SK-N-SH treated with all-trans-retinoic acid at 6 μM for 48 hours (cell line): ENCODE results near the gene MYH13.

Experiments used
- BACH2 ChIP-seq: fragments of 250-450 bp; sonication (Bioruptor Pico); IDR thresholded peaks from 2 replicates; pipeline ENCODE4 v1.9.0; 2021; ENCODE audit warnings: mild to moderate bottlenecking, borderline replicate concordance
- CREB5 ChIP-seq: fragments of 250-450 bp; sonication (Bioruptor Pico); IDR thresholded peaks from 2 replicates; pipeline ENCODE4 v1.5.1; 2020; ENCODE audit warnings: low read depth, mild to moderate bottlenecking, moderate library complexity
- CSDC2 ChIP-seq: fragments of 250-450 bp; sonication (Bioruptor Pico); IDR thresholded peaks from 2 replicates; pipeline ENCODE4 v1.5.0; 2020; ENCODE audit warnings: mild to moderate bottlenecking, moderate library complexity
- ESRRG ChIP-seq: fragments of 250-450 bp; sonication (Bioruptor Pico); IDR thresholded peaks from 2 replicates; pipeline ENCODE4 v1.6.1; 2021; ENCODE audit warnings: mild to moderate bottlenecking
- GLIS3 ChIP-seq: fragments of 250-450 bp; sonication (Bioruptor Pico); IDR thresholded peaks from 2 replicates; pipeline ENCODE4 v1.5.0; 2020; ENCODE audit warnings: mild to moderate bottlenecking, moderate library complexity
- OSR1 ChIP-seq: fragments of 250-450 bp; sonication (Bioruptor Pico); IDR thresholded peaks from 2 replicates; pipeline ENCODE4 v1.8.0; 2022; ENCODE audit warnings: moderate library complexity, mild to moderate bottlenecking, inconsistent platforms
- PATZ1 ChIP-seq: fragments of 250-450 bp; sonication (Bioruptor Pico); IDR thresholded peaks from 2 replicates; pipeline ENCODE4 v1.8.0; 2020; ENCODE audit warnings: mild to moderate bottlenecking, moderate library complexity, borderline replicate concordance
- RARB ChIP-seq: fragments of 250-450 bp; sonication (Bioruptor Pico); IDR thresholded peaks from 2 replicates; pipeline ENCODE4 v1.8.0; 2021; ENCODE audit warnings: mild to moderate bottlenecking, moderate library complexity
- SNAI2 ChIP-seq: fragments of 250-450 bp; sonication (Bioruptor Pico); IDR thresholded peaks from 2 replicates; pipeline ENCODE4 v1.5.0; 2020; ENCODE audit warnings: mild to moderate bottlenecking, moderate library complexity
- TOX ChIP-seq: fragments of 250-450 bp; sonication (Bioruptor Pico); IDR thresholded peaks from 2 replicates; pipeline ENCODE4 v1.8.0; 2021; ENCODE audit warnings: mild to moderate bottlenecking, moderate library complexity, borderline replicate concordance
- ZFP30 ChIP-seq: fragments of 450-650 bp; formaldehyde crosslinking; IDR thresholded peaks from 2 replicates; pipeline ENCODE4 v1.5.0; 2022; ENCODE audit warnings: mild to moderate bottlenecking, moderate library complexity
- ZNF565 ChIP-seq: fragments of 450-650 bp; formaldehyde crosslinking; conservative IDR thresholded peaks from 2 replicates; pipeline ENCODE4 v1.5.0; 2020; ENCODE audit warnings: low read depth, mild to moderate bottlenecking, moderate library complexity
- ZNF8 ChIP-seq: fragments of 450-650 bp; formaldehyde crosslinking; IDR thresholded peaks from 2 replicates; pipeline ENCODE4 v1.5.0; 2020; ENCODE audit warnings: mild to moderate bottlenecking, moderate library complexity

DNA sequence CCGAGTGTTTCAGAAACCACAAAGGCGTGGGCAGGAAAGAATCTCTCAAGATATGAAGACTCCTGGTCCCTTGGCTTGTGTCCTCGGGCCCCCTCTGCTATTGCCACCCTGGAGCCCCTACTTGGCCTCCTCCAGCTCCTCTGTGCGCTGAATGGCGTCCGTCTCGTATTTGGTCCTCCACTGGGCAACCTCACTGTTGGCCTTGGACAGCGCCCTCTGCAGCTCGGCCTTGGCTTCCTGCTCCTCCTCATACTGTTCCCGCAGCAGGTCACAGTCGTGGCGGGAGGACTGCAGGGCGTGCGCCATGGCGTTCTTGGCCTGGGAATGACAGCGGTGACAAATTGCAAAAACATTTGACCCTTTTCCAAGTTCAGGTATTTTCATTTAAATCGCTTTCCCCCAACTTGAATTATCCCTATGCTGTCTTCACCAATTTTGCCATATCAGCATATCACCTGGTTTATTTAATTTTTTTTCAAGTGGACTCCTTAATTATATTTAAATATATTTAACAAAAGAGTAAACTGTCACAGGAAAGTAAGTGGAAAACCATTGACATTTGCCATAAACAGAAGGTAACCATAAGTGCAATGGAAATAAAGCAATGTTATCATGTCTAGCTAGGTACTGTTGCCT, 59.7 kb downstream of the MYH13 start:
- TF ChIP-seq ZNF8 (CRISPR knock-in tag) (no peak), RARB (CRISPR knock-in tag) (no peak), OSR1 (CRISPR knock-in tag) (no peak), PATZ1 (CRISPR knock-in tag) (no peak), SNAI2 (CRISPR knock-in tag) (no peak), GLIS3 (CRISPR knock-in tag) (no peak), ZFP30 (CRISPR knock-in tag) (no peak), TOX (no peak), CSDC2 (CRISPR knock-in tag) (no peak), CREB5 (CRISPR knock-in tag) (no peak), BACH2 (no peak), ESRRG (CRISPR knock-in tag) (no peak), ZNF565 (no peak)
